HEK293 (cell line): Measurements from ENCODE around the gene MRPL43.

Experiments
- CTCF ChIA-PET: fragments of 350-600 bp; formaldehyde crosslinking; extraction: SDS; loops from one replicate; lab custom pipeline; 2021; ENCODE audit warnings: antibody characterized with exemption; lab: Yijun Ruan, JAX
- POLR2A ChIA-PET: fragments of 300-600 bp; formaldehyde crosslinking; extraction: SDS; loops from one replicate; lab custom pipeline; 2020; ENCODE audit warnings: antibody characterized with exemption, inconsistent platforms; lab: Yijun Ruan, JAX
- H3K27ac ChIP-seq: fragments of 200-500 bp; sonication (Bioruptor generic); 2 replicates; pipeline ENCODE4 v1.5.1; 2014; ENCODE audit warnings: low read depth, low read length, control low read depth, inconsistent platforms; ENCODE audit errors: extremely low read depth
- H3K36me3 ChIP-seq, 2 experiments: fragments of 200-500 bp in 1 of 2; sonication (Bioruptor generic) in 1 of 2; 1 replicate in 1 of 2; 2 replicates in 1 of 2; pipeline ENCODE4 v1.5.1; 2014 to 2017; ENCODE audit warnings: inconsistent platforms in 2 of 2, low read length in 2 of 2; ENCODE audit not compliant: control insufficient read depth in 2 of 2, insufficient read depth in 1 of 2
- H3K4me1 ChIP-seq: fragments of 200-500 bp; sonication (Bioruptor generic); 2 replicates; pipeline ENCODE4 v1.5.1; 2014; ENCODE audit warnings: mild to moderate bottlenecking, low read length, inconsistent platforms; ENCODE audit not compliant: control insufficient read depth, insufficient read depth
- H3K4me3 ChIP-seq: 2 replicates; pipeline ENCODE4 v1.5.1; 2011; ENCODE audit warnings: low read depth, mild to moderate bottlenecking, control low read depth, low read length, moderate library complexity
- H3K9me3 ChIP-seq: fragments of 200-500 bp; sonication (Bioruptor generic); 2 replicates; pipeline ENCODE4 v1.5.1; 2014; ENCODE audit warnings: low read depth, low read length, inconsistent platforms; ENCODE audit not compliant: control insufficient read depth, insufficient read depth
- PRDM1 ChIP-seq: fragments of 450-650 bp; formaldehyde crosslinking; IDR thresholded peaks from 2 replicates; pipeline ENCODE4; 2016; ENCODE audit warnings: missing biosample characterization, missing genetic modification characterization
- TRIM28 ChIP-seq: IDR thresholded peaks from 2 replicates; pipeline ENCODE4 v1.6.1; 2011; ENCODE audit warnings: low read length, control low read depth, borderline replicate concordance

Gene MRPL43

GRCh38 chr10:100939763-100940344 is 47.4 kb downstream of the MRPL43 start:
- ChIA-PET POLR2A (no interaction called here), CTCF (interaction anchor here (0.5 to 1.2 kb wide), 2 partner anchors 15 to 57 kb away, joined by 3 read pairs; no protein-coding TSS in a partner anchor)
- Histone ChIP-seq H3K36me3 (peaks cover 69 to 95% of the 10 kb centered on the region in 2 experiments), H3K27ac (no peak overlapping the region), H3K4me1 (no peaks in the 10 kb centered on the region), H3K4me3 (no peak overlapping the region), H3K9me3 (no peaks in the 10 kb centered on the region)
- TF ChIP-seq PRDM1 (tag by site-specific recombination) (peak; percentile 72), TRIM28 (no peak)
